ENCODE data around the gene MALSU1. TPM values are rescaled to one million over a fixed set of nuclear protein-coding genes. Genes with fewer than 3 reads are reported as not detected.

Gene MALSU1
- total and polyA plus RNA-seq, 4 donors: 30.3 to 84.6 (median 40.5) TPM

DNA sequence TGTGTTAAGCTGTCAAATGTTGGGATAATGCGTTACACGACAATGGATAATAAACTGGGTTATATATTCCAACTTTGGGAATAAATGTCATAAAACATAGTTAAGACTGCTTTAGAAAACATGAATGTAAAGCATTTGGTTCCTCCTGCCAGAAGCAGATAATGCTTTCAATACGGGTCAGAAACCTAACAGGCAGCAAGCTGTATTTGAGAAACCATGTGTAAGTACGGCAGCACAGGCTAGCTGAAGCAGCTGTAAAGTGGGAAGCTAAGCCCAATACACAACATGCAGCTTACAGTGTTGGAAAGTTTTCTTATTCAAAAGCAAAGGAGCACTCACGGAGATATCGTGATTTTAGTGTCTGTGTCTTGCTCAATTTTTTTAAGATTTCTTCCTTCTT, 46.5 kb downstream of the MALSU1 start (continued):
- TF ChIP-seq, protein P1, sequence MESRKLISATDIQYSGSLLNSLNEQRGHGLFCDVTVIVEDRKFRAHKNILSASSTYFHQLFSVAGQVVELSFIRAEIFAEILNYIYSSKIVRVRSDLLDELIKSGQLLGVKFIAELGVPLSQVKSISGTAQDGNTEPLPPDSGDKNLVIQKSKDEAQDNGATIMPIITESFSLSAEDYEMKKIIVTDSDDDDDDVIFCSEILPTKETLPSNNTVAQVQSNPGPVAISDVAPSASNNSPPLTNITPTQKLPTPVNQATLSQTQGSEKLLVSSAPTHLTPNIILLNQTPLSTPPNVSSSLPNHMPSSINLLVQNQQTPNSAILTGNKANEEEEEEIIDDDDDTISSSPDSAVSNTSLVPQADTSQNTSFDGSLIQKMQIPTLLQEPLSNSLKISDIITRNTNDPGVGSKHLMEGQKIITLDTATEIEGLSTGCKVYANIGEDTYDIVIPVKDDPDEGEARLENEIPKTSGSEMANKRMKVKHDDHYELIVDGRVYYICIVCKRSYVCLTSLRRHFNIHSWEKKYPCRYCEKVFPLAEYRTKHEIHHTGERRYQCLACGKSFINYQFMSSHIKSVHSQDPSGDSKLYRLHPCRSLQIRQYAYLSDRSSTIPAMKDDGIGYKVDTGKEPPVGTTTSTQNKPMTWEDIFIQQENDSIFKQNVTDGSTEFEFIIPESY (IDR thresholded peaks at IDR 0.05): no peak
- TF ChIP-seq YY1 (IDR thresholded peaks at IDR 0.05) (no peak), SP1 (IDR thresholded peaks at IDR 0.05) (no peak), GABPA (IDR thresholded peaks at IDR 0.05 in 1 of 2, conservative IDR thresholded peaks at IDR 0.05 in 1 of 2) (no peak), MAX (IDR thresholded peaks at IDR 0.05) (no peak), HNF4A (conservative IDR thresholded peaks at IDR 0.05) (no peak)

GRCh38 chr7:23346316-23346715, 47.2 kb downstream of the MALSU1 start:
- Histone ChIP-seq H3K9me3 (ENCODE audit: control insufficient read depth in 4 of 4, low read length in 3 of 4) (no peaks in the 10 kb centered on the region), H3K27me3 (ENCODE audit: control insufficient read depth in 4 of 4, insufficient read depth in 4 of 4, low read length in 3 of 4) (no peaks in the 10 kb centered on the region), H3K36me3 (ENCODE audit: control insufficient read depth in 4 of 4, insufficient read depth in 3 of 4, low read depth in 1 of 4, low read length in 3 of 4) (no peaks in the 10 kb centered on the region), H3K4me1 (ENCODE audit: control insufficient read depth in 4 of 4, insufficient read depth in 4 of 4, low read length in 3 of 4) (no peaks in the 10 kb centered on the region), H3K27ac (ENCODE audit: low read depth in 1 of 2, low read length in 2 of 2) (no peak overlapping the region), H3K9ac (ENCODE audit: low read depth in 1 of 2, low read length in 2 of 2) (no peak overlapping the region), H3K4me3 (ENCODE audit: low read depth in 1 of 3, low read length in 3 of 3) (no peak overlapping the region)
- WGBS: 86% methylated on average over 8 of the region's 8 CpGs
- no peak for DNase-seq (ENCODE audit: low spot score)
- TF ChIP-seq EGR1 (IDR thresholded peaks at IDR 0.05; ENCODE audit: low read depth in 2 of 2): no peak
- TF ChIP-seq TAF1 (conservative IDR thresholded peaks at IDR 0.05): no peak

GRCh38 chr7:23347033-23347681, 48.0 kb downstream of the MALSU1 start:
- Histone ChIP-seq H3K4me1 (ENCODE audit: control insufficient read depth in 4 of 4, insufficient read depth in 4 of 4, low read length in 3 of 4) (no peaks in the 10 kb centered on the region), H3K9ac (ENCODE audit: low read depth in 1 of 2, low read length in 2 of 2) (no peak overlapping the region), H3K36me3 (ENCODE audit: control insufficient read depth in 4 of 4, insufficient read depth in 3 of 4, low read depth in 1 of 4, low read length in 3 of 4) (no peaks in the 10 kb centered on the region), H3K9me3 (ENCODE audit: control insufficient read depth in 4 of 4, low read length in 3 of 4) (no peaks in the 10 kb centered on the region), H3K27ac (ENCODE audit: low read depth in 1 of 2, low read length in 2 of 2) (no peak overlapping the region), H3K4me3 (ENCODE audit: low read depth in 1 of 3, low read length in 3 of 3) (no peak overlapping the region), H3K27me3 (ENCODE audit: control insufficient read depth in 4 of 4, insufficient read depth in 4 of 4, low read length in 3 of 4) (no peaks in the 10 kb centered on the region)
- 89% methylated on average over 9 of the region's 9 CpGs for WGBS
- DNase-seq (ENCODE audit: low spot score): no peak
- TF ChIP-seq RXRA (IDR thresholded peaks at IDR 0.05): no peak
- TF ChIP-seq NR2F2 (IDR thresholded peaks at IDR 0.05): no peak
- no peak for TF ChIP-seq HNF4A (conservative IDR thresholded peaks at IDR 0.05)
- TF ChIP-seq JUND (IDR thresholded peaks at IDR 0.05): no peak
- TF ChIP-seq, protein P1 (IDR thresholded peaks at IDR 0.05): no peak
- TF ChIP-seq CTCF (IDR thresholded peaks at IDR 0.05; ENCODE audit: low read depth, low read length, missing input control): no peak
- no peak for TF ChIP-seq HNF4G (IDR thresholded peaks at IDR 0.05)
- no peak for TF ChIP-seq REST (IDR thresholded peaks at IDR 0.05)
- TF ChIP-seq EGR1 (IDR thresholded peaks at IDR 0.05; ENCODE audit: low read depth in 2 of 2): no peak
- TF ChIP-seq FOXA1 (IDR thresholded peaks at IDR 0.05): no peak
- TF ChIP-seq RAD21 (IDR thresholded peaks at IDR 0.05): no peak
- TF ChIP-seq TAF1 (conservative IDR thresholded peaks at IDR 0.05): no peak

Data from liver (tissue), 9 donors.